ENCODE results near the gene ZNF586. TPM values are rescaled to one million over a fixed set of nuclear protein-coding genes. Genes with fewer than 3 reads are reported as not detected.

The ZNF586 gene
- total and polyA plus RNA-seq, 2 experiments from 2014 or later, result 8.4 to 15.0 TPM

- H3K36me3 ChIP-seq, result no peaks in the 10 kb centered on the region
- H3K4me3 ChIP-seq, result no peak overlapping the region
- H3K9me3 ChIP-seq (ENCODE audit: low read depth), result no peaks in the 10 kb centered on the region
- H3K27me3 ChIP-seq, result no peaks in the 10 kb centered on the region
- H3K4me1 ChIP-seq (ENCODE audit: low read depth), result peaks cover 29% of the 10 kb centered on the region
- no peak for TF ChIP-seq CTCF (IDR thresholded peaks at IDR 0.05; ENCODE audit: low read depth, low read length)
- peak in 1 of 2 donors; percentile 32 for DNase-seq (ENCODE audit: low read depth in 1 of 2, low spot score in 1 of 2)
- no peak overlapping the region for H3K27ac ChIP-seq
These were observed 56.0 kb downstream of the ZNF586 start for GRCh38 chr19:57825511-57825910.

GRCh38 chr19:57829316-57829715 lies 59.8 kb downstream of the ZNF586 start:
- H3K36me3 ChIP-seq, result no peaks in the 10 kb centered on the region
- peaks cover 29% of the 10 kb centered on the region for H3K4me1 ChIP-seq (ENCODE audit: low read depth)
- H3K27me3 ChIP-seq, result no peaks in the 10 kb centered on the region
- H3K27ac ChIP-seq, result peak overlapping the region; percentile 99
- no peaks in the 10 kb centered on the region for H3K9me3 ChIP-seq (ENCODE audit: low read depth)
- TF ChIP-seq CTCF (IDR thresholded peaks at IDR 0.05; ENCODE audit: low read depth, low read length), result no peak
- H3K4me3 ChIP-seq, result no peak overlapping the region
- peak; percentile 59 to 91 for DNase-seq (ENCODE audit: low read depth in 1 of 2, low spot score in 1 of 2)

- H3K27ac ChIP-seq, result peak within 1 kb of the TSS; percentile 99
- H3K27me3 ChIP-seq, result no peaks in the 10 kb centered on the region
- peaks cover 29% of the 10 kb centered on the region for H3K4me1 ChIP-seq (ENCODE audit: low read depth)
- peak; percentile 92 to 93 for DNase-seq (ENCODE audit: low read depth in 1 of 2, low spot score in 1 of 2)
- peak within 1 kb of the TSS; percentile 54 for H3K4me3 ChIP-seq
- peak; percentile 42 for TF ChIP-seq CTCF (IDR thresholded peaks at IDR 0.05; ENCODE audit: low read depth, low read length)
- H3K36me3 ChIP-seq, result no peaks in the 10 kb centered on the region
- no peaks in the 10 kb centered on the region for H3K9me3 ChIP-seq (ENCODE audit: low read depth)
These were observed 60.7 kb downstream of the ZNF586 start, which contains the start of gene ZNF587B for GRCh38 chr19:57830071-57830602. ZNF587B (plus strand) TSS chr19:57830299; CDS start chr19:57830529, 230 bp downstream.

Other genes with a start within 250 kb of the ZNF586 start
- gene ZNF549, start 242.3 kb upstream of the ZNF586 start, total RNA-seq, result 5.0 and 7.5 TPM in 2 replicates
- 7.5 and 10.1 TPM in 2 replicates for gene ZNF549, start 242.3 kb upstream of the ZNF586 start, polyA plus RNA-seq
- 42.6 and 62.4 TPM in 2 replicates for gene ZNF550, start 209.8 kb upstream of the ZNF586 start, total RNA-seq
- 9.8 and 9.9 TPM in 2 replicates for gene ZNF550, start 209.8 kb upstream of the ZNF586 start, polyA plus RNA-seq
- gene ZNF416, start 190.8 kb upstream of the ZNF586 start, total RNA-seq, result 6.8 and 7.8 TPM in 2 replicates
- 6.2 and 7.6 TPM in 2 replicates for gene ZNF416, start 190.8 kb upstream of the ZNF586 start, polyA plus RNA-seq
- gene ZIK1, start 185.5 kb upstream of the ZNF586 start, total RNA-seq, result 16.0 and 18.2 TPM in 2 replicates
- gene ZIK1, start 185.5 kb upstream of the ZNF586 start, polyA plus RNA-seq, result 11.7 and 13.9 TPM in 2 replicates
- 7.1 and 9.3 TPM in 2 replicates for gene ZNF530, start 169.8 kb upstream of the ZNF586 start, total RNA-seq
- gene ZNF530, start 169.8 kb upstream of the ZNF586 start, polyA plus RNA-seq, result 6.4 and 6.5 TPM in 2 replicates
- gene ZNF134, start 155.4 kb upstream of the ZNF586 start, total RNA-seq, result 55.0 and 76.0 TPM in 2 replicates
- 18.6 and 27.4 TPM in 2 replicates for gene ZNF134, start 155.4 kb upstream of the ZNF586 start, polyA plus RNA-seq
- gene ZNF211, start 136.5 kb upstream of the ZNF586 start, total RNA-seq, result 25.4 and 30.0 TPM in 2 replicates
- gene ZNF211, start 136.5 kb upstream of the ZNF586 start, polyA plus RNA-seq, result 22.6 and 38.5 TPM in 2 replicates
- not detected in 2 replicates for gene ZSCAN4, start 100.7 kb upstream of the ZNF586 start, total RNA-seq
- gene ZSCAN4, start 100.7 kb upstream of the ZNF586 start, polyA plus RNA-seq, result not detected in 2 replicates
- 9.9 and 11.8 TPM in 2 replicates for gene ZNF551, start 87.7 kb upstream of the ZNF586 start, total RNA-seq
- 4.0 and 4.4 TPM in 2 replicates for gene ZNF551, start 87.7 kb upstream of the ZNF586 start, polyA plus RNA-seq
- 14.0 and 20.1 TPM in 2 replicates for gene ZNF154, start 60.5 kb upstream of the ZNF586 start, total RNA-seq
- 11.1 and 16.3 TPM in 2 replicates for gene ZNF154, start 60.5 kb upstream of the ZNF586 start, polyA plus RNA-seq
- 14.4 and 24.2 TPM in 2 replicates for gene ZNF671, start 42.1 kb upstream of the ZNF586 start, total RNA-seq
- 16.7 and 19.3 TPM in 2 replicates for gene ZNF671, start 42.1 kb upstream of the ZNF586 start, polyA plus RNA-seq
- gene ZNF776, start 22.9 kb upstream of the ZNF586 start, total RNA-seq, result 16.9 and 20.0 TPM in 2 replicates
- 20.7 and 26.6 TPM in 2 replicates for gene ZNF776, start 22.9 kb upstream of the ZNF586 start, polyA plus RNA-seq
- 3.8 and 6.6 TPM in 2 replicates for gene ZNF552, start 45.2 kb downstream of the ZNF586 start, total RNA-seq
- 10.5 and 13.4 TPM in 2 replicates for gene ZNF552, start 45.2 kb downstream of the ZNF586 start, polyA plus RNA-seq
- gene ZNF587B, start 60.6 kb downstream of the ZNF586 start, total RNA-seq, result 8.5 and 12.9 TPM in 2 replicates
- 2.8 and 3.1 TPM in 2 replicates for gene ZNF587B, start 60.6 kb downstream of the ZNF586 start, polyA plus RNA-seq
- gene ZNF587, start 80.2 kb downstream of the ZNF586 start, total RNA-seq, result 14.0 and 17.2 TPM in 2 replicates
- 12.6 and 22.6 TPM in 2 replicates for gene ZNF587, start 80.2 kb downstream of the ZNF586 start, polyA plus RNA-seq
- gene ZNF814, start 119.4 kb downstream of the ZNF586 start, total RNA-seq, result 13.6 and 14.8 TPM in 2 replicates
- gene ZNF814, start 119.4 kb downstream of the ZNF586 start, polyA plus RNA-seq, result 32.4 and 45.7 TPM in 2 replicates
- gene ZNF417, start 146.9 kb downstream of the ZNF586 start, total RNA-seq, result 11.8 and 17.8 TPM in 2 replicates
- gene ZNF417, start 146.9 kb downstream of the ZNF586 start, polyA plus RNA-seq, result 4.8 and 7.7 TPM in 2 replicates
- gene ZNF418, start 165.7 kb downstream of the ZNF586 start, total RNA-seq, result 14.6 and 19.7 TPM in 2 replicates
- gene ZNF418, start 165.7 kb downstream of the ZNF586 start, polyA plus RNA-seq, result 6.1 and 13.8 TPM in 2 replicates
- 12.5 and 13.6 TPM in 2 replicates for gene ZNF256, start 178.0 kb downstream of the ZNF586 start, total RNA-seq
- gene ZNF256, start 178.0 kb downstream of the ZNF586 start, polyA plus RNA-seq, result 7.0 and 10.0 TPM in 2 replicates
- 1.3 and 1.4 TPM in 2 replicates for gene C19orf18, start 204.9 kb downstream of the ZNF586 start, total RNA-seq
- 2.4 and 3.6 TPM in 2 replicates for gene C19orf18, start 204.9 kb downstream of the ZNF586 start, polyA plus RNA-seq
- gene ZNF606, start 233.1 kb downstream of the ZNF586 start, total RNA-seq, result 50.5 and 87.4 TPM in 2 replicates
- 30.0 and 31.2 TPM in 2 replicates for gene ZNF606, start 233.1 kb downstream of the ZNF586 start, polyA plus RNA-seq